Stimulated activated CD4-positive, alpha-beta T cell treated with anti-CD3 and anti-CD28 coated beads, TNF-alpha, amount 100 ng/mL, for 4 hours (primary cell): ENCODE results near the gene CCM2.
A peak's percentile ranks its signal among the peaks of the same experiment; 100 is the strongest.

Experiments
- DNase-seq, 3 experiments: peaks; one replicate each; pipeline ENCODE4 v3.0.0-alpha.2; 2020; ENCODE audit warnings: low read depth in 3 of 3

CCM2 gene

DNA sequence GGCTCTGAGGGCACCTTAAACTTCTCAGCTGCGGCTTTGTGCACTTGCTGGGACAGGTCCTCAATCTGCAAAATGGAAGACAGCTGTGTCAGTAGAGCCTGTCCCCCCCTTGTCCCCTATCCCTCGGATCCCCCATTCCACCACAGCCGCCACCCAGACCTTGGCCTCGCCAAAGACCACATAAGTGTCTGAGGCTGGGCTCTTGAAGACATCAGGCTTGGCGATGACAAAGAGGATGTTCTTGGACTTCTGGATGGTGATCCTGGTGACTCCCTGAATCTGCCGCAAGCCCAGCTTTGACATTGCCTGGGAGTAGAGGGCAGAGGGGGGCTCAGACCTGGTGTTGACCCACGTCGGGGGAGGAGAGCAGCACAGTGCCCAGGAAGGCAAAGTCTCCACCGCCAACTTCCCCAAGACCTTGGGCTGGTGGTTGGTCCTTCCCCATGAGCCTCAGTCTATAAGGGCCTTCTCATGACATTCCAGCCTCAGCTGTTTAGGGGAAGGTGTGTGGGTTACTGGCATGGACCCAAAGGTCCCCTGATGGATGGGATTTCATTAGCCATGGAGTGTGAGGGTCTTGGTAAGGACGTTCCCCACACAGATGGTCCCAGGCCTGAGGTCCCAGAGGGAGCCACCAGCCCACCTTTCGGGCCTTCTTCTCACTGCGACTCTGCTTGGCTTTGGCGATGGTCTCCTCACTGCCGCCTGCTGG is 81.1 kb downstream of the CCM2 start:
- DNase-seq: no peak

DNA sequence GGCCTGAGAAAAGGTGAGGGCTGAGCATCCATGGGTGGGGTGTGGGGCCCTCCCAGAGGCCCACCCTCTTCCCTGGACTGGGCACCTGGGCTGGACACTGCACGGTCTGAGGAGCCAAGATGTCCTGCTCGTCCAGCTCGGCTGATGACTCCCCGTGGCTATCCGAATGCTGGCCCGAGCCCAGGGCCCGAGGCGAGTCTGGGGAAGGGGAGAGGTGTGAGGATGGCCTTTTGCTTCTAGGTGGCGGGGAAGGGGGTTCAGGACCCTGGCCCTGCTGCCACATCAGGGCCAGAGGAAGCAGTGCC is 81.6 kb downstream of the CCM2 start:
- DNase-seq: no peak

DNA sequence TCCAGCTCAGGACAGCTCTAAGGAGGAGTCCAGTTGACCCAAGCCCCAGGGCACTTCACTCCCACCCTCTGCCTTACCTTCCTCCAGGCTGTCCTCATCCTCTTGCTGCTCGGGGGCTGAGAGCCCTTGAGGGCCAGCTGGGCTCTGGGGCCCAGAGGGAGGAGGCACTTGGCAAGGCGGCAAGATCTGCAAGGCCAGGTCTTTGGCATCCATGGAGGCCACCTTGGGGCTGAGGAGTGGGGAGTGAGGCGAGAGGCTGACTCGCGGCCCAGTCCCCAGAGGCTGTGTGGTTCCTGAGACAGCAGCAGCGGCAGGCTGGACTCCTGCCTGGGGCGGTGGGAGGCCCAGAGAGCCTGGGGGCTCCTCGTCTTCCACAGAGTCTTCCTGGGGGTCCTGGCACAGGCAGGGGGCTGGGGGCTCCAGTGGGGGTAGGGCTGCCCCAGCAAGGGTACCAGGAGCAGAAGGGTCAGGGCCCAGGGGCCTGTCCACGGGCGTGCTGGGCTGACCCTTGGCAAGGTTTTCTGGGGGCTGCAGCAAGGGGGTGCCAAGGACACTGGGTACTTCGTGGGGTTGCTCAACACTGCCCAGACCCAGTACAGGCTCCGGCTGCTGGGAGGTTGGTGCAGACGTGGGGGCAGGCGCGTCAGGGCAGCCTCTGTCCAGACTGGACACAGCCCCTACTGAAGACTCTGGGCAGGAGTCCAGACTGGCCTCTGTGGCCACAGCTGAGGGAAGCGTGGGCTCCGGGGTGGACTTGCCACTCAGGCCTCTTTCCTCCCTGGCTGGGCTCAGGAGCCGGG is 82.2 kb downstream of the CCM2 start:
- DNase-seq: no peak

DNA sequence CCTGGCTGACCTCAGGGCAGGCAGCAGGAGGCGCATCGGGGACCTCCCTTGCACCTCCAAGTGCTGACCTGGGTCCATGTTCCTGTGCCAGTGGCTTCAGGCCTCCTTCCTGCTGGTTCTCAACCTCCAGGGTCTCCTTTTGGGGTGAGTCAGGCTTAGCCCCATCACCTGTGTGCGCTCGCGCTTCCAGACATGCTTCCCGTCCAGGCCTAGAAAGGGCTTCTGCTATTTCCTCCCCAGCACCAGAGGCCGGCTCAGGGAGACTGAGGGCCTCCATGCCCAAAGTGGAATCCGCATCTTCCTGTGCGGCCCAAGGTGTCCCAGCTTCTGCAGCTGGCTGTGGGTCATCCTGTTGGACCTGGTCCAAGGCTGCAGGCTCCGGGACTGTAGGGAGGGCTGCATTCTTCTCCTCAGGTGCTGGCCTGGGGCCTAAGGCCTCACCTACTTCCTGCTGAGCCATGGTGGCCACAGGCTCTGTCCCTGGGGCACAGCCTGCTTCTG is 82.9 kb downstream of the CCM2 start:
- no peak for DNase-seq

DNA sequence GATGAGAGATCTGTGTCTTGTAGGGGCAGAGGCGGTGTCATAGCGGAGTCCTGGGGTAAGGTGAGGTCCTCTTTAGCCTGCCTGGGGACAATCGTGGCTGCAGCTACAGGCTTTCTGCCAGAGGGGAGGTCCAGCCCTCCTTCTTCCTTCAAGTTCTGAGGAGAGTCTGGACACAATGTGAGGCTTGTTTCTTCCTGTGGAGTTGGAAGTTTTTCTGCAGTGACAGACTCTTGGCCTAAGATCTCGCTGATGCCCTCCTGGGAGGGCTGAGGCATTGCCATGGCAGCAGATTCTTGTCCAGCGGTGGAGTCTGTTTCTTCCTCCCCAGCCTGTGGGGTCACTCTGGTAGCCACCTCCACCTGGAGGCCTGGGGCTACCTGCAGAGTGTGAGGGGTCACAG is 84.3 kb downstream of the CCM2 start:
- DNase-seq: no peak

DNA sequence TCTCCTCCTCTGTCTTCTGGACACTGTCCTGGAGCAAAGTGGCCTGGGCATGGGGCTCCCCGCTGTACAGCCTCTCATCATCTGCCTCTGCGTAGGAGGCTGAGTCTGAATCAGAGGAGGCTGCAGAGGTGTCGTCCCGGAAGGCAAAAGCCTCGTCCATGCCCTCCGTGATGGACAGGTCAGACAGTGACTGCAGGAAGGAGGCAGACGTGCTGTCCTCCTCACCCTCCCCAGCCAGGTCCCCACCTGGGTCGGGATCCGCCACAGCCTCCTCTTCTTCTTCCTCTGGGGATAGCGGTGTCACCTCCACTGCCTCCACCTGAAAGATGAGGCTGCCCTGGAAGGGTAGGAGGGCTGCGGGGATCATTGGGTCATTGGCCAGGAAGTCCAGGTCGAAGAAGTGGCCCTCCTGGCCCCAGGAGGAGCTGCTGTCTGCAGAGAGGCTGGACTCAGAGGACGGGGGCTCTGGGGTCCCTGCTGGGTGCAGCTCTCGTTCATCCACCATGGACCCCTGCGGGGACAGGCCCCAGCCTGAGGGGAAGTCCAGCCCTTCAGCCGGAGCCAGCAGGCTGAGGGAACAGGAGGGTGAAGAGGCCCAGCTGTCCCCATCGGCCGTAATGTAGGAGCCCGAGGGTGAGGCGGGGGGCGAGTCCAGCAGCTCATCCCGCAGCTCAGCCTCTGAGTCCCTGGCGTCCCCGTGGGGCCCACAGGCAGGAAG is 85.1 kb downstream of the CCM2 start:
- DNase-seq: no peak

DNA sequence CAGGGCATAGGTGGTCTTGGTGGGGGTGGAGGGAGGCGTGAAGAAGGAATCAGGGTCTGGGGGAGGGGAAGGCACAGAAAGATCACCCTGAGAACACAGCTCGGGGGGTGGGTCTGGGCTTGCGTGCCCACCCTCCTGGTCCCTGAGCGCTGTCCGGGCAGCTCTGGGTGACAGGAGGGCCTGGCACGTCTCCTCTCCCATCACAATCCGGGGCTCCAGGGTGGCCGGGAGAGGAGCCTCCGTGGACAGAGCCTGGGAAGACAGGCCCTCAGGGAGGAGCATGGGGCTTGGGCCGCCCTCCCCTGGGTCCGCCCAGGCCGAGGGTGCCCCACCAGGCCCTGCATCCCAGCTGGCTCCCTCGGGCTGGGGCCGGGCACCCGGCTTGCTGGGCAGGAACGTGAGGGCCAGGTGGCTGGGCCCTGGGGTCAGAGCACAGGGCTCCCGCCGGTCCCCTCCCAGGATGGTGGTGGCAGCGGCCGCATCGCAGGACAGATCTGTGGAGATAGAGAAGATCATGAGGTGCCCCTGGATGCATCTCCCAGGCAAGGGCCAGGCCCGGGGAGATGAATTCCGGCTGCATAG is 85.7 kb downstream of the CCM2 start:
- DNase-seq: no peak

DNA sequence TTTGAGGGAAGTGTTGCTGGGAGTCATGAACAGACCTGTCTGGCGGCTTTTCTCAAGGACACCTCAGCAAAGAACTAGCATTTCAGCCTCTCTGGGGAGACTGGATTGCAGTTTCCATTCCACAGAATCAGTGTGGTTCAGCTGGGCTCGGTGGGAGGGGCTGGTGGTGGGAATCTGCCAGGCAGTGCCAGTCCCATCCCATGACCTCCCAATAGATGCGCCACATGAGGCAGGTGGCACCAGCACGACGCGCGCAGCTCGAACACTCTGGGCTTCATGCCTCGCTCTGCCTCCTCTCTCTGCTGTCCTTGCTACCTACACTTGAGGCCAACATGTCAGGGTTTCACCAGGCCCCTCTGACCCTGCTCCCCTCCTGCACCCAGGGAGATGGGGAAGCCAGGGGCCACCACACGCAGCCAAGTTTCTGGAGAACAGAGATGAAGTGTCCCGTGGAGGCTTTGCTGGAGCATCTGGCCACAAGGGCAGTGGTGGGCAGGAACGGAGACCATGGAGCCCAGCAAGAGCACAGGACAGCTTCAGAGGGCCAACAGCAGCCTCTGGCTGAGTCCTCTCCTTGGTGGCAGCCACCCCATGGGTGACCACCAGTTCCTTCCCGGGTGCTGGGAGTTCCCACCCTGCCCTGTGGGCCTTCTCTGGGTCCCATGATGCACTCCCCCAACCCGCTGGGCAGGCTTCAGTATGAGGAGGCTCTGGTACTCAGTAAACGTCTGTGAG is 86.5 kb downstream of the CCM2 start:
- no peak for DNase-seq

DNA sequence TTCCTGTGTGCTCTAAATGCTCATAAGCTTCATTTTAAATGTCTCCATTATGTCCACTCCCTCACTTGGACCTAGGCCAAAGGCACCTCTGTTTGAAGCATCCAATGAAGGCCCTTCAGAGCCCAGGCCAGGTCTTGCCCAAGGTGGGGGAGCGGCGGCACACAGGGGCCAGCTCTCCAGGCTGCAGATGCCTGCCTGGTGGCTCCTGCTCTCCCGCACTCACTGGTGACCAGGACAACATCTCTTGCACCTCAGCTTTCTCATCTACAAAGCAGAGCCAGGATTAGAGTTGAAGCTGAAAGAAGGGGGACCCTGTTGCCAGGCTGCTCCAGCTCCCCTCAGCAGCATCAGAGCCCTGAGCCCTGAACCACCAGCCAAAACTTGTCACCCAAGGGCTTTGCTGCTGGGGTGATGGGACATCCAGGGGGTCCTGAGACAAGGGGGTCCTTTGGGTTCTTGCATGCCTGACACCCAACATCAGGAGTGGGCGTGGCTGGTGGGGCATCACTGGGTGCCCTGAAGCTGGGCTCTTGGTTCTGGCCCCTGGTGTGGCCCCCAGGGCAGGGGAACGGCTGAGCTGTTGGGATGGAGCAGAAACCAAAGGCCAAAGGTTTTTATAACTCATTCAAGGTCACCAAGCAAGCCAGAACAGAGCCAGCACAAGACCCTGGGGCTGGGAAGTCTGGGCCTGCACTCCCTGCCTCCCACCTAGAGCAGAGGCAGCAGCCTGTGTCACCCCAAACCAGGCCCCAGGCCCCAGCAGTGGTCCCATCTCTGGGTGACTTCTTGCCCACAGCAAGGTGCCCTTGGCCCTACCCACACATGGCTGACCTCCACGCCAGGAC is 87.5 kb downstream of the CCM2 start:
- DNase-seq: no peak

DNA sequence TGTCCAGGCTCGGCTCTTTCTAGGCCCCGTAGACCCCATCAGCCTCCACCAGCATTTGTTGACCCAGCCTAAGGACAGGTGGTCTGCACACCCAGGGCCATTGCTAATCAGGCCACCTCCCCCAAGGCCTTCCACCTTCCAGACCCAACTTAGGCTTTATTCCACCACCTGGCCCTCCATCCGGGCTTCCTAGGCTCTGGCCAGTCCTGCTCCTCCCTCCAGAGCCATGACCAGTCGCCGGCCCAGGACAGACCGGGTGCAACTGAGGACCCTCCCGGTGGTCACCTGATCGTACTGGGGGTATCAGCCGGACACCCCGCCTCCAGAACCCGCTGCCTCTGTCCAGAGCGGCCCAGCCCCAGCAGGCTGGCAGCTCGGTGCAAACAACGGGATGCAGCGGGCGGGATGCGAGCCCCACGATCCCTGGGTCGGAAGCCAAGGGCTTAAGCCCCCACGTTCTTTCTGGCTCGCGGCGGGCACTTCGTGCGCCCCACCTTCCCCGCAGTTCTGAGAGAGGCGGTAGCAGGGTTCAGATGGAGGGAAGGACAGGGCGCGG is 88.2 kb downstream of the CCM2 start:
- no peak for DNase-seq

DNA sequence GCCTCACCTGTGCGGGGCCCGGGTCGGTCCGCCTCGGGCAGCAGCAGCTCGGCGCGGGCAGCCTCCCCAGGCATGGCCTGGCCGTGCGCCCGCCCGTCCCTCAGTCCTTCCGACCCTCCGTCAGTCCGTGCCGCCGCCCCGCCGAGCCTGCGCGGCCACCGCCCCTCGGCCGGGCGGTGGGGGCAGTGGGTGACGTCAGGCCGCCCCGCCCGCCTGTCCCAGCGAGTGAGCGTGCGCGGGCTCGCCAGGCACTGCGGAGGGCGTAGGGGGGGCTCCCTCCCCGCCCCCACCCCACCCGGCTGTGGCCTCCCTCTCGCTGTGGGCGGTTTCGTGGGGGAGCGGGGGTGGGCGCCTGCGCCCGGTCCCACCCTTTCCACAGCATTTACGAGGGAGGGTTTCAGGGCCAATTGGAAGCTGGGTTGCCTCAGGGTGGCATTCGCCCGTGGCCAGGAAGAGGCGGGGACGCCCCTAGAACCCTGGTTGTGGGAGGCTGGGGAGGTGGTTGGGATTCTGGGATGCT is 88.9 kb downstream of the CCM2 start, which contains the start of gene NACAD:
TSS of gene NACAD (minus strand) at position 149 of the 520 bp plus-strand sequence. CDS start at position 74, 75 bp downstream.
- DNase-seq: no peak

DNA sequence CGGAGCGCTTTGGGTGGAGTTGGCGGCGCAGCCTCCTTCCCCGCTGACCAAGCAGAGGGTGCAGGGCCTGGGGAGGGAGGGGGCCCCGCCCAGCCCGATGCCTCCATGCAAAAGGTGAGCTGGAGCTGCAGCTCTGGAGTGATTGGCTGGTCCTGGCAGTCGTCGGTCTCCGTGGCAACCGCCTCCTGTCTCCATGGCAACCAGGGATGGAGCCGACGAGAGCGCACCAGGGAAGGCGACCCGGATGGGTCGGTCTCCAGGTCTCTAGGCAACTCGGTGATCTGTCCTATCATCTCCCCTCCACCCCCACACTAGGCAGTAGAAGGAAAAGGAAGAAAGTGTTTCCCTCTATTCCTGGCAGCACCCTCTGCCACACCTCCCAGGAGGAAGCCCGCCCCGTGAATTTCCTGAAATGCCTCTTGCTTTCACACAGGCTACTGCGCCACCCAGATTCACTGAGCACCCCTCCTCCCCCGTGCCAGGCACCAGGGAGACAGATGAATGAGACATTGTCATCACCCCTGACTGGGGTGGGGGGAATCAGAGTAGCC is 89.4 kb downstream of the CCM2 start:
- peak in 1 of 3 experiments; percentile 24 for DNase-seq

DNA sequence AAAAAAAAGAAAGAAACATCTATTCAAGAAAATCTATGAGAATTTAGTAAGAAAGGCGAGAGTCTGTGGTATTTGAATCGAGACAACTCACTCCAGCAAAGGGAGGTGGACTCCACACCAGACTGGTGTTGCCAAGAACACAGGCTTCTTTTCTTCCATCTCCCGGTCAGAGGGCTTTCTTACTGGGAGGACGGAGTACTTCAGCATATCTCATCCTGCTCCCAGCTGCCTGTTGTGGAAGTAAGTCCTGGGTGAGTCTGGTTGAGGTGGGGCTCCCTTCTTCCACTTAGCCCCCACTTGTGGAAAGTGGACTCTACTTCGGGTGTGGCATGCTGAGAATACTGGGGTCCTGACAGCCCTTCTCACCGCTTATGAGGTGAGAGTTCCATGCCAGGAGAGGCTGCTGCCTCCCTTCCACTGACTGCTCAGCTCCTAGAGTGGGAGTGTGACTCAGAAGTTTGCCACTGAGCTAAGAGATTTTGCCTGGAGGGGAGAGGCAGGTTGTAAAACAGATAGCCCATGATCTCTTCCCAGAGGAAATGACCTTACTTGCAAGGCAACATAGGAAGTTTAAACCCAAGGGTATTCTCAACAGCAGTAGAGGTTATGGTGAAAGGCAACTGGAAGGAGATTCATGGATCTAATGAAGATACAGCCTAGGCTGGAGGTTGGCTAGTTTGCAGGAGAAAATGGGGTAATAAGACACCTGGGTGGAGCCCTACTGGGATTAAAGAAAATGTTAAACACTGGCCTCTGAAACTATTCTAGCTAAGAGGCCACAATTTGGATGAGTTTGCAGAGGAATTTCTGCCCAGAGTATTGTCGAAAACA is 92.3 kb downstream of the CCM2 start:
- no peak for DNase-seq

DNA sequence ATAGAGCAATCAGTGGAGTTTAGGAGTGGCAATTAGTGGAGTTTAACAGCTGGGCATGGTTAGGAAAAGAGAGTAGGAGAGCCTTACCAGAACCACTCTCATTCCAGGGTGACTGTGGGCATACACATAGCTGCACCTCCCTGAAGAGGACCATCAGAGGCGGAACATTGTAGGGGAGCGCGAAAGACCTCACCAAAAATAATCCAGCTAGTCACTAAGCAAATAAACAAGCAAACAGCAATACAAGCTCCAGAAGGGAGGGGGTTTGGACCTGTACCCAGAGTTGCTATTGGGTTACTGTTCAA is 92.9 kb downstream of the CCM2 start:
- no peak for DNase-seq

DNA sequence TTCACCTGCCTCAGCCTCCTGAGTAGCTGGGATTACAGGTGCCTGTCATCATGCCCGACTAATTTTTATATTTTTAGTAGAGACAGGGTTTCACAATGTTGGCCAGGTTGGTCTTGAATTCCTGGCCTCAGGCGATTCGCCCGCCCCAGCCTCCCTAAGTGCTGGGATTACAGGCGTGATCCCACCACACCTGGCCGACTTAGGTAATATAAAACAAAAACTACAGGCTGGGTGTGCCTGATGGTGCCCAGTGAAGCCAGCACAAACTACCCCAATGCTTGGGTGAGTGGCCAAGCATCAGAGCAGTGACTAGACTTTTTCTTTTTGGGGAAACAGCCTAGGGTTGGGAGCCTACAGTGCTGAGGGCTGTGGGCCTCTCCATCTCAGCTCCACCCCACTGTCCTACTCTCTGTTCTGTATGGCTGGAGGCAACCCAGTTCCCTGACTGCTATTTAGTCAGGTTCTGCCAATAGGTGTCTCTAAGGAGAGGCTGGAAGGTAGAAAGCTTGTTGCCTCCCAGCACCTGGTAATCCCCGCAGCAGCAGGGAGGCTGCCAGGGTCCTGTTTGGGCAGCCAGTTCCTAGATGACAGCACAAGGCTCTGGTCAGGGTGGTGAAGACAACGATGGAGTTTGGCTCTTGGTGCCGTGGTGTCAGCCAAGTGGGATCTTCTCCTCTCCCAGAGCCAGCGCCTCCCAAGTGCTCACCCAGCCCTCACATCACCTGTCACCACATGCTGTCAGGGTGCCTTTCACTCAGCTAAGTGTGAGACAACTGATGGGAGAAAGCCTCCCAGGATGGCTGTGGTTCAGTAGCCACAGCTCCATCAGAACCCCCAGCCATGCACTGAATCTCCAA is 99.2 kb downstream of the CCM2 start:
- no peak for DNase-seq

DNA sequence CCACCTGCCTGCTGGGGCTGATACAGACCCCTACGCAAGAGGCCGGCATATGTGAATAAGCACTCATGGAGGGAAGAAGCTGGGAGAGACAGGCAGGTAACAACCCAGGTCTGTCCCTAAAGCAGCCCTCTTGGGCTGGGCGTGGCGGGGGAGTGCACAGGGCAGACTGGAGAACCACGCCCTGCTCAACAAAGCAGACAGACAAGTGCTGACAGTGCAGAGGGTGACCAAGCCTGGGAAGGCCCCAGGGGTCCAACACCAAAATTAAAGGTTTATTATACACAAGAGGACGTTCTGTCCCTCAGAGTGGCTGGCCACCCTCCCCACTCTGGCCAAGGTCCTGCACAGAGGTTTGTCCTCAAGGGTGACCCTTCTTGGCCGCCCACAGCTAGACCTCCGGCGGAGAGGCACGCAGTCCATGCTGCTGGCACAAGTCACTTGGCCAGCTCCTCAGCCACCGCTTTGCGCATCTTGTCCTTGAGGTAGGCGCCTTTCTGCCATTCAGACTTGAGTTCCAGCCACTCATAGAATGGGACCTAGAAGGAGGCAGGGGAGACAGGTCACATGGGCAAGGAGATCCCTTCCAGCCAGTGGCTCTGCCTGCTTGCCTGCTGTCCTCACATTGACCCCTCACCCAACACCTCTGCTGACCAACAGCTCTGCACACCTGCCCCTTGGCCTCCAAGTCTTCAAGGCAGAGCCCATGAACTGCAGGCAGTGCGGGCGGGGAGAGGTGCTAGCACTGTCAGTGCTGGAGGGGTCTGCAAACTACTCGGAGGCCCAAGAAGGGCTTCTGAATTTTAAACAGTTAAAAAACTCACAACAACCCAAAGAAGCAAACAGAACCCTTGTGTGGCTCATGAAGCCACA is 100.1 kb downstream of the CCM2 start:
- no peak for DNase-seq
